Natural killer cell (primary cell): ENCODE data around the gene ADGRG6. TPM values are rescaled to one million over a fixed set of nuclear protein-coding genes. Genes with fewer than 3 reads are reported as not detected.

Experiments
- ATAC-seq, 3 donors: fragments of 150-1000 bp in 2 of 3; fragments of 200-7000 bp in 1 of 3; cut with Tn5 transposase; 1 replicate in 1 of 3; 2 replicates in 2 of 3; pipeline ENCODE4 v1.10.0; 2021; ENCODE audit warnings: mild to moderate bottlenecking in 2 of 3, moderate library complexity in 2 of 3
- DNase-seq, 2 donors: peaks; one replicate each; pipeline versions ENCODE4 v3.0.0 to v3.0.0-alpha.2; 2013 to 2021; ENCODE audit warnings: mixed read lengths in 1 of 2
- H3K27ac ChIP-seq: one replicate; pipeline ENCODE4 v1.5.1; 2013; ENCODE audit warnings: mild to moderate bottlenecking, low read length
- H3K27me3 ChIP-seq: one replicate; pipeline ENCODE4 v1.6.1; 2013; ENCODE audit warnings: low read length; ENCODE audit not compliant: control insufficient read depth, insufficient read depth
- H3K36me3 ChIP-seq: one replicate; pipeline ENCODE4 v1.6.1; 2013; ENCODE audit warnings: low read length; ENCODE audit not compliant: control insufficient read depth, insufficient read depth
- H3K4me1 ChIP-seq: one replicate; pipeline ENCODE4 v1.6.1; 2013; ENCODE audit warnings: low read length; ENCODE audit not compliant: control insufficient read depth, insufficient read depth
- H3K4me3 ChIP-seq: one replicate; pipeline ENCODE4 v1.5.1; 2013; ENCODE audit warnings: low read length
- H3K9me3 ChIP-seq: one replicate; pipeline ENCODE4 v1.6.1; 2013; ENCODE audit warnings: low read length; ENCODE audit not compliant: control insufficient read depth, insufficient read depth
- H3K27ac Mint-ChIP-seq, 2 donors: one replicate each; pipeline ENCODE4 v1.8.0; 2022; ENCODE audit warnings: mild to moderate bottlenecking in 2 of 2, mixed read lengths in 2 of 2, moderate library complexity in 1 of 2
- H3K27me3 Mint-ChIP-seq, 2 donors: one replicate each; pipeline ENCODE4 v1.8.0; 2022; ENCODE audit warnings: low read depth in 2 of 2, mixed read lengths in 2 of 2
- H3K36me3 Mint-ChIP-seq: one replicate; pipeline ENCODE4 v1.8.0; 2022; ENCODE audit warnings: mixed read lengths
- H3K4me1 Mint-ChIP-seq, 2 donors: one replicate each; pipeline ENCODE4 v1.8.0; 2022; ENCODE audit warnings: mixed read lengths in 2 of 2
- H3K4me3 Mint-ChIP-seq: one replicate; pipeline ENCODE4 v1.8.0; 2022; ENCODE audit warnings: mild to moderate bottlenecking, moderate library complexity, mixed read lengths
- H3K9me3 Mint-ChIP-seq, 2 donors: one replicate each; pipeline ENCODE4 v1.8.0; 2022; ENCODE audit warnings: mixed read lengths in 2 of 2
- WGBS: methylation state at CpG from one replicate; pipeline ENCODE4 v1.1.7; 2013; ENCODE audit warnings: missing lambda C conversion rate; ENCODE audit not compliant: insufficient coverage; 5-methylcytosine and 5-hydroxymethylcytosine counted together
- intact Hi-C: fragments of 100-400 bp; cut with micrococcal nuclease; formaldehyde crosslinking; loops from one replicate; pipeline ENCODE4 v1.14.2; 2022
- total RNA-seq, 4 donors: library from RNA; stranded (reverse); fragments of 120-200 nt in 1 of 4; gene quantifications; one replicate each; pipeline versions ENCODE4 v1.2.3 to v1.2.4, GENCODE V29; 2013 to 2022
- TF ChIP-seq, protein P1 (sequence below): fragments of 200-600 bp; IDR thresholded peaks from one replicate; pipeline ENCODE4 v1.8.0; 2022; ENCODE audit warnings: antibody characterized with exemption

Gene ADGRG6
- total RNA-seq, 3 donors from 2014 or later (not counting 1 experiment from before 2014, with no cell fraction given): 0.05 to 0.24 TPM; not detected in 1

- no peaks in the 10 kb centered on the region for H3K9me3 Mint-ChIP-seq
- H3K9me3 ChIP-seq: no peaks in the 10 kb centered on the region
- H3K4me1 ChIP-seq: no peaks in the 10 kb centered on the region
- DNase-seq (no peak), ATAC-seq (no peak)
- 88% methylated on average over 2 of the region's 2 CpGs for WGBS
- intact Hi-C loops: no loop called here
- no peaks in the 10 kb centered on the region for H3K36me3 Mint-ChIP-seq
- H3K4me3 Mint-ChIP-seq: no peak overlapping the region
- no peaks in the 10 kb centered on the region for H3K4me1 Mint-ChIP-seq
- no peak overlapping the region for H3K4me3 ChIP-seq
- H3K36me3 ChIP-seq: no peaks in the 10 kb centered on the region
- H3K27me3 Mint-ChIP-seq: peaks cover 0 to 3% of the 10 kb centered on the region in 2 donors
- TF ChIP-seq, protein P1, sequence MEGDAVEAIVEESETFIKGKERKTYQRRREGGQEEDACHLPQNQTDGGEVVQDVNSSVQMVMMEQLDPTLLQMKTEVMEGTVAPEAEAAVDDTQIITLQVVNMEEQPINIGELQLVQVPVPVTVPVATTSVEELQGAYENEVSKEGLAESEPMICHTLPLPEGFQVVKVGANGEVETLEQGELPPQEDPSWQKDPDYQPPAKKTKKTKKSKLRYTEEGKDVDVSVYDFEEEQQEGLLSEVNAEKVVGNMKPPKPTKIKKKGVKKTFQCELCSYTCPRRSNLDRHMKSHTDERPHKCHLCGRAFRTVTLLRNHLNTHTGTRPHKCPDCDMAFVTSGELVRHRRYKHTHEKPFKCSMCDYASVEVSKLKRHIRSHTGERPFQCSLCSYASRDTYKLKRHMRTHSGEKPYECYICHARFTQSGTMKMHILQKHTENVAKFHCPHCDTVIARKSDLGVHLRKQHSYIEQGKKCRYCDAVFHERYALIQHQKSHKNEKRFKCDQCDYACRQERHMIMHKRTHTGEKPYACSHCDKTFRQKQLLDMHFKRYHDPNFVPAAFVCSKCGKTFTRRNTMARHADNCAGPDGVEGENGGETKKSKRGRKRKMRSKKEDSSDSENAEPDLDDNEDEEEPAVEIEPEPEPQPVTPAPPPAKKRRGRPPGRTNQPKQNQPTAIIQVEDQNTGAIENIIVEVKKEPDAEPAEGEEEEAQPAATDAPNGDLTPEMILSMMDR: no peak
- H3K27me3 ChIP-seq: no peaks in the 10 kb centered on the region
- H3K27ac ChIP-seq: no peak overlapping the region
- no peak overlapping the region for H3K27ac Mint-ChIP-seq
Measured at GRCh38 chr6:142339113-142339512, 37.3 kb downstream of the ADGRG6 start.

GRCh38 chr6:142339968-142340658 lies 38.3 kb downstream of the ADGRG6 start:
- no peaks in the 10 kb centered on the region for H3K4me1 ChIP-seq
- TF ChIP-seq, protein P1: no peak
- Mint-ChIP-seq H3K4me1 (no peaks in the 10 kb centered on the region), H3K27ac (no peak overlapping the region), H3K27me3 (peaks cover 0 to 3% of the 10 kb centered on the region in 2 donors), H3K9me3 (no peaks in the 10 kb centered on the region), H3K36me3 (no peaks in the 10 kb centered on the region), H3K4me3 (no peak overlapping the region)
- H3K27ac ChIP-seq: no peak overlapping the region
- 60% methylated on average over 1 of the region's 1 CpG for WGBS
- no peaks in the 10 kb centered on the region for H3K36me3 ChIP-seq
- DNase-seq: no peak
- no peaks in the 10 kb centered on the region for H3K27me3 ChIP-seq
- no peak overlapping the region for H3K4me3 ChIP-seq
- intact Hi-C loops: no loop called here
- ATAC-seq: no peak
- H3K9me3 ChIP-seq: no peaks in the 10 kb centered on the region

DNA sequence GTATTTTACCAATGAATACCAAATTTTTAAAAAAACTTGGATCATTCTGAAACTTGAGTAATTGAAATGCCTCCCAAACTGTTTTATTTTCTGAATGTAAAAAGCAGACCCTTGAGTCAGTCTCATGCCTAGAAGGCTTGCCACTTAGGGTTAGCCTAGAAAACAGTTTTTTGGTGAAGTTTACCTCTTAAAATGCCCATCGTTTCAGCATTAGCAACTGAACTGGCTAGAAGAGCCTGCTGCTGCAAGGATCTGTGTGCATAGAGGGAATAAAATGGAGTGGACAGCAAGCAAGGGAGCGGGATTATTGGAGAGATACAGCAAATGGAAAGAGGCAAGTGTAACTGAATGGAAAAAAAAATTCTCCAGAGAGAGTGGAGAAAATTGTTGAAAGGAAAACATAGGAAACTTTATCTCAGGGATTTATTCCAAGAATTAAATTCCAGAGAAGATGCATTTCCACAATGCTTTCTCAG lies 40.1 kb downstream of the ADGRG6 start:
- 91% methylated on average over 2 of the region's 2 CpGs for WGBS
- DNase-seq (no peak), ATAC-seq (no peak)
- H3K27me3 Mint-ChIP-seq: peaks cover 0 to 3% of the 10 kb centered on the region in 2 donors
- Histone ChIP-seq H3K9me3 (no peaks in the 10 kb centered on the region), H3K27me3 (no peaks in the 10 kb centered on the region), H3K27ac (no peak overlapping the region), H3K4me1 (no peaks in the 10 kb centered on the region), H3K4me3 (no peak overlapping the region), H3K36me3 (no peaks in the 10 kb centered on the region)
- intact Hi-C loops: no loop called here
- no peaks in the 10 kb centered on the region for H3K9me3 Mint-ChIP-seq
- H3K4me1 Mint-ChIP-seq: no peaks in the 10 kb centered on the region
- H3K4me3 Mint-ChIP-seq: no peak overlapping the region
- no peak overlapping the region for H3K27ac Mint-ChIP-seq
- TF ChIP-seq, protein P1: no peak
- no peaks in the 10 kb centered on the region for H3K36me3 Mint-ChIP-seq

- TF ChIP-seq, protein P1: no peak
- Mint-ChIP-seq H3K27ac (no peak overlapping the region), H3K36me3 (no peaks in the 10 kb centered on the region), H3K4me1 (no peaks in the 10 kb centered on the region), H3K4me3 (no peak overlapping the region), H3K27me3 (peaks cover 0 to 3% of the 10 kb centered on the region in 2 donors), H3K9me3 (no peaks in the 10 kb centered on the region)
- no peaks in the 10 kb centered on the region for H3K9me3 ChIP-seq
- H3K36me3 ChIP-seq: no peaks in the 10 kb centered on the region
- no peak overlapping the region for H3K27ac ChIP-seq
- H3K27me3 ChIP-seq: no peaks in the 10 kb centered on the region
- ATAC-seq (no peak), DNase-seq (no peak)
- H3K4me3 ChIP-seq: no peak overlapping the region
- H3K4me1 ChIP-seq: no peaks in the 10 kb centered on the region
- intact Hi-C loops: no loop called here
Measured at GRCh38 chr6:142342986-142343385, 41.2 kb downstream of the ADGRG6 start.
